ENCODE results near the gene EPB41L4B.
A peak's percentile ranks its signal among the peaks of the same experiment; 100 is the strongest.

The EPB41L4B gene

DNA sequence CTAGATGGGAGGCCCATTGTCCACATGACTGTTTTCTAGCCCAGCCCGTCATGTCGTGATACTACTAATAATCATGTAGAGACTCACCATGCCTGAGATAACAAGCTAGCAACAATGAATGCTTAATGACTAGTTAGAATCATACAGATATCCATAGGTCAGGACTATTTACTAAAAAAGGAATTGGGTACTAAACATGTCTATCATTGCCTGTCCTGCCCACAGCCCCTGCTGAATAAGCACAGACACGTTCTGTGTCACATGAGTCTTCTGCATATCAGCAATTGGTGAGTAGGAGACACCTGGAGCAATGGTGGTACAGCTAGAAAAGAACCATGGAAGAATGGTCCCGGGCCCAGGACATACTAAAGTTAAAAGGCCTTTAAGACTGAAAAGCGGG is 171.8 kb downstream of the EPB41L4B start:
- H3K4me3 ChIP-seq (replicated peaks in 1 of 2; ENCODE audit: low read depth in 2 of 2, low read length in 2 of 2) = no peak overlapping the region
- no peak for DNase-seq (ENCODE audit: low read depth in 2 of 2)
- TF ChIP-seq, protein P1, sequence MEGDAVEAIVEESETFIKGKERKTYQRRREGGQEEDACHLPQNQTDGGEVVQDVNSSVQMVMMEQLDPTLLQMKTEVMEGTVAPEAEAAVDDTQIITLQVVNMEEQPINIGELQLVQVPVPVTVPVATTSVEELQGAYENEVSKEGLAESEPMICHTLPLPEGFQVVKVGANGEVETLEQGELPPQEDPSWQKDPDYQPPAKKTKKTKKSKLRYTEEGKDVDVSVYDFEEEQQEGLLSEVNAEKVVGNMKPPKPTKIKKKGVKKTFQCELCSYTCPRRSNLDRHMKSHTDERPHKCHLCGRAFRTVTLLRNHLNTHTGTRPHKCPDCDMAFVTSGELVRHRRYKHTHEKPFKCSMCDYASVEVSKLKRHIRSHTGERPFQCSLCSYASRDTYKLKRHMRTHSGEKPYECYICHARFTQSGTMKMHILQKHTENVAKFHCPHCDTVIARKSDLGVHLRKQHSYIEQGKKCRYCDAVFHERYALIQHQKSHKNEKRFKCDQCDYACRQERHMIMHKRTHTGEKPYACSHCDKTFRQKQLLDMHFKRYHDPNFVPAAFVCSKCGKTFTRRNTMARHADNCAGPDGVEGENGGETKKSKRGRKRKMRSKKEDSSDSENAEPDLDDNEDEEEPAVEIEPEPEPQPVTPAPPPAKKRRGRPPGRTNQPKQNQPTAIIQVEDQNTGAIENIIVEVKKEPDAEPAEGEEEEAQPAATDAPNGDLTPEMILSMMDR (IDR thresholded peaks at IDR 0.05; ENCODE audit: low read depth, low read length) = no peak

DNA sequence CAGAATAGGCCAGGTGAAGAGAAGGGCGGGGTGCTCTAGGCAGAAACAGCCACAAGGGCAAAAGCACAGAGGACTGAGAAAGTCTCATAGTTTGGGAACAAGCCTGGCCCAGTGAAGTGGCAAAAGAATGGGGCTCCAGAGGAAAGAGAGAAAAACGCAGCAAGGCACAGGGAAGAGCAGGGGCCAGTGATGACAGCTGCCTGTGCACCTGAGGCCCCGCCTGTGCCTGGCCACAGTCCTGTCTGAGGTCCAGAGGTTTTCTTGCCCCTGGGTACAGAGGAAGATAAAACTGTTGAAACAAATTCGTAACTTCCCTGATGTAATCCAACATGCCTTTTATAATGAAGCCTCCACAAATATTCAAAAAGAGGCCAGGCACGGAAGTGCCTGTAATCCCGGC is 175.8 kb downstream of the EPB41L4B start:
- TF ChIP-seq, protein P1 (IDR thresholded peaks at IDR 0.05; ENCODE audit: low read depth, low read length) = no peak
- no peak overlapping the region for H3K4me3 ChIP-seq (replicated peaks in 1 of 2; ENCODE audit: low read depth in 2 of 2, low read length in 2 of 2)
- DNase-seq (ENCODE audit: low read depth in 2 of 2) = no peak

DNA sequence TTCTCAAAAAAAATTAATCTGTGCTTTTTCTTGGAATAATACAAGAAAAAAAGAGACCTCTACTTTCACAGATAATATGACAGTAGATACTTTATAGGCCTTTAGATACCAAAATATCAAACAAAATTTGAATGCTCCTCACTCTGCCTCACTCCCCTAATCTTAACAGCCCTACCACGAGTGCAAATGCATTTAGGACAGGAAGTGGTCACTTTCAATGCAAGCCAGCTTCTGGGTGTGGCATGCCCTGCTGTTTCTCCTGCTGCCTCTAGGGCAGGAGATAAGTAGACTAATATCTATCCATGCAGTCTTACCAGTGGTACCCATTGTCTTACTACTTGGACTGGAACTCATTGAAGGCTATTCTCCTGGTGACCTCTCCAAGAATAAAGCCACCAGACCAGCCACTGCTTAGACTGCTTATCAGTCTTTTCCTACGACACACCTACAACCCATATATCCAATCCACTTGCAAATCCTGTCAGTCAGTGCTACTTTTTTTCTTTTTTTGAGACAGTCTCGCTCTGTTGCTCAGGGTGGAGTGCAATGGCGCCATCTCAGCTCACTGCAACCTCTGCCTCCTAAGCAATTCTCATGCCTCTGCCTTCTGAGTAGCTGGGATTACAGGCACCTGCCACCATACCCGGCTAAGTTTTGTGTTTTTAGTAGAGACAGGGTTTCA is 176.8 kb downstream of the EPB41L4B start:
- DNase-seq (ENCODE audit: low read depth in 2 of 2) = peak; percentile 24 to 40
- no peak overlapping the region for H3K4me3 ChIP-seq (replicated peaks in 1 of 2; ENCODE audit: low read depth in 2 of 2, low read length in 2 of 2)
- TF ChIP-seq, protein P1 (IDR thresholded peaks at IDR 0.05; ENCODE audit: low read depth, low read length) = peak; percentile 50

DNA sequence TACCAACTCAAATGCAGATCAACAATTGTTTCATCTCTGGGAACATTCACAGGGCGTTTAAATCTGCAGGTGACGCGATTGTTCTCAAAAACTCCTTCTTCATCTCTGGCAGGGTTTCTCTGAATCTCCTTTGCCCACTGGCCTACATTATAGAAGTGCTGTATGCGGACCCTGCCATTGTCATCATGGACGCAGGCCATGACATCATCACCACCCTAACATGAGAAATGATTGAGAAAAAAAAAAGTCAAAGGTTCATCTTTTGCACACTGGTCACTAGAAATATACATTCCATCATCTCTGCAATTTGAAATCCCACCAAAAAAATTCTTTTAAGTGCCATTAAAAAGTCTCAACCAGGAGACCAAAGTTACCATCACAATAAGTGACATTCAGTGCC is 179.5 kb downstream of the EPB41L4B start:
- no peak overlapping the region for H3K4me3 ChIP-seq (replicated peaks in 1 of 2; ENCODE audit: low read depth in 2 of 2, low read length in 2 of 2)
- TF ChIP-seq, protein P1 (IDR thresholded peaks at IDR 0.05; ENCODE audit: low read depth, low read length) = no peak
- no peak for DNase-seq (ENCODE audit: low read depth in 2 of 2)

DNA sequence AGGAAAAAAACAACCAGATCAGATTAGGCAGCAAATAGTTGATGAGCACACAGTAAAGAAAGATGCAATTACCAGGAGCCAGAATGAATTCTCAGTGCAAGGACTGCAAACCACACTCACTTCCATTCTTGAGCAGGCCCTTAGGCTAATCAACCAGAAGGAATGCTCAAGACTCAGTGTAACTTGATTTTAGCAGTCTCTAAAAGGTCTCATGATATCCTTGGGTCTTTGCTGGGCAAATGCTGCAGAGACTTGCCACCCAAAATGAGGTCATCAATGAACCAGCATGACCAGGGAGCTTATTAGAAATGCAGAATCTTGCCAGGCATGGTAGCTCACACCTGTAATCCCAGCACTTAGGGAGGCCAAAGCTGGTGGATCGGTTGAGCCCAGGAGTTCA is 181.0 kb downstream of the EPB41L4B start:
- TF ChIP-seq, protein P1 (IDR thresholded peaks at IDR 0.05; ENCODE audit: low read depth, low read length) = no peak
- no peak for DNase-seq (ENCODE audit: low read depth in 2 of 2)
- H3K4me3 ChIP-seq (replicated peaks in 1 of 2; ENCODE audit: low read depth in 2 of 2, low read length in 2 of 2) = no peak overlapping the region

DNA sequence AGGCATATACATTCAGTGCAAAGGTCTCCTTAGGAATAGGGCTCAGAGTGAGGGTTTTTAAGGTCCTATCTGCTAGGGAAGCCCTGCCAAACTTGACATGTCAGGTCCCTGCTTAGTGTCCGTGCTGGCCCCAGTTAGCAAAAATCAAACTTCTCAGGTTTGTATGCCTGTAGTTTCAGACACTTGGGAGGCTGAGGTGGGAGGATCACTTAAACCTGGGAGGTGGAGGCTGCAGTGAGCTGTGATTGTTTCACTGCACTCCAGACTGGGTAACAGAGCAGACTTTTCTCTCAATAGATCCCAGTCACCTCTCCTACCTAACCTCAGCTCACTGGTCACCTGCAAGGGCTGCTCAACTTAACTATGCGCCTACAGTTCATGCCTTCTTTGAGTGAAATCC is 182.4 kb downstream of the EPB41L4B start:
- TF ChIP-seq, protein P1 (IDR thresholded peaks at IDR 0.05; ENCODE audit: low read depth, low read length) = no peak
- DNase-seq (ENCODE audit: low read depth in 2 of 2) = no peak
- H3K4me3 ChIP-seq (replicated peaks in 1 of 2; ENCODE audit: low read depth in 2 of 2, low read length in 2 of 2) = no peak overlapping the region

DNA sequence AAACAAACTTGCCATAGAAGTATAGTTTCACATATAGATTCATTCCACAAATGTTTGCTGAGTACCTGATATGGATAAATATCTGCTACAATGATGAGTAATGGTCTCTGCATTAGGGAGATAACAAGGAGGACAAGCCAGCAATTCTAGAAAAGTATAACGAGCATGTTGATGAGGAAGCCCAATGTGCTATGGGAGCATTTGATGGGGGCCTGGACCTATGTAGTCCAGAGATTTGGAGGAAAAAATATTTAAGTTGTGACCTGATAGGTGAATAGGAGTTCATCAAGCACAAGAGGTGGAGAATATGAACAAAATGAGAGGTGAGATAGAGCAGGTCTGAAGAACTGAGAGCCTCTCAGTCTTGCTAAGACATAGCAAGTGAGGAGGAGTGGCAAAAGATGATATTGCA is 186.7 kb downstream of the EPB41L4B start:
- no peak for DNase-seq (ENCODE audit: low read depth in 2 of 2)
- H3K4me3 ChIP-seq (replicated peaks in 1 of 2; ENCODE audit: low read depth in 2 of 2, low read length in 2 of 2) = no peak overlapping the region
- TF ChIP-seq, protein P1 (IDR thresholded peaks at IDR 0.05; ENCODE audit: low read depth, low read length) = no peak

Measured in cardiac fibroblast (primary cell).